ENCODE data around the gene GLB1L3. TPM values are rescaled to one million over a fixed set of nuclear protein-coding genes. Genes with fewer than 3 reads are reported as not detected.
A peak's percentile ranks its signal among the peaks of the same experiment; 100 is the strongest.
"Not testable (repeated sequence)": the region's sequence is repeated elsewhere in the genome, so short reads cannot be mapped to it uniquely, and the experiment has no call there.

Gene GLB1L3
- polyA plus RNA-seq, 10 donors: 0.05 to 0.26 (median 0.11) TPM; not detected in 4

GRCh38 chr11:134276396-134277182 is 410 bp downstream of the GLB1L3 start:
- DNase-seq: no peak

GRCh38 chr11:134277183-134278001 is 1.2 kb downstream of the GLB1L3 start:
- peak in 1 of 3 donors; percentile 31 for DNase-seq

- DNase-seq: no peak
Measured at GRCh38 chr11:134278356-134278755, 2.2 kb downstream of the GLB1L3 start.

- not testable (repeated sequence) for DNase-seq
Measured at GRCh38 chr11:134281635-134282034, 5.5 kb downstream of the GLB1L3 start.

- DNase-seq: no peak
Measured at GRCh38 chr11:134282121-134283045, 6.2 kb downstream of the GLB1L3 start.

GRCh38 chr11:134283461-134284230 is 7.5 kb downstream of the GLB1L3 start:
- no peak for DNase-seq

GRCh38 chr11:134284349-134284748 is 8.2 kb downstream of the GLB1L3 start:
- not testable (repeated sequence) for DNase-seq

- DNase-seq: no peak
Measured at GRCh38 chr11:134287561-134287960, 11.4 kb downstream of the GLB1L3 start.

GRCh38 chr11:134288486-134288885 is 12.3 kb downstream of the GLB1L3 start:
- DNase-seq: no peak

GRCh38 chr11:134289167-134289566 is 13.0 kb downstream of the GLB1L3 start:
- DNase-seq: no peak

GRCh38 chr11:134289789-134290188 is 13.6 kb downstream of the GLB1L3 start:
- DNase-seq: peak in 2 of 3 donors; percentile 34 to 59

- DNase-seq: no peak
Measured at GRCh38 chr11:134290646-134291045, 14.5 kb downstream of the GLB1L3 start.

GRCh38 chr11:134291196-134291595 is 15.0 kb downstream of the GLB1L3 start:
- DNase-seq: no peak

GRCh38 chr11:134292661-134293060 is 16.5 kb downstream of the GLB1L3 start:
- no peak for DNase-seq

- DNase-seq: no peak
Measured at GRCh38 chr11:134293119-134294113, 17.2 kb downstream of the GLB1L3 start.

- DNase-seq: no peak
Measured at GRCh38 chr11:134294664-134295063, 18.5 kb downstream of the GLB1L3 start.

- DNase-seq: no peak
Measured at GRCh38 chr11:134312223-134312622, 36.0 kb downstream of the GLB1L3 start.

- DNase-seq: no peak
Measured at GRCh38 chr11:134312807-134313206, 36.6 kb downstream of the GLB1L3 start.

- DNase-seq: no peak
Measured at GRCh38 chr11:134313379-134313778, 37.2 kb downstream of the GLB1L3 start.

Measured in muscle of back (tissue), 11 donors.